GM12878 (cell line): ENCODE data around the gene MTHFD1. TPM values are rescaled to one million over a fixed set of nuclear protein-coding genes. Genes with fewer than 3 reads are reported as not detected.

Experiments
- BMI1 ChIP-seq: fragments of 450-650 bp; IDR thresholded peaks from 2 replicates; pipeline ENCODE4 v1.6.1; 2016; ENCODE audit warnings: mild to moderate bottlenecking, moderate library complexity, borderline replicate concordance
- CHD4 ChIP-seq: fragments of 200-600 bp; sonication (generic); IDR thresholded peaks from 2 replicates; pipeline ENCODE4 v1.6.1; 2016; ENCODE audit warnings: mild to moderate bottlenecking
- CTCF ChIP-seq, 3 experiments: IDR thresholded peaks in 2 of 3; conservative IDR thresholded peaks in 1 of 3; 2 replicates each; pipeline ENCODE4 v1.5.1; 2011; ENCODE audit warnings: low read depth in 3 of 3, low read length in 3 of 3, mild to moderate bottlenecking in 3 of 3, control low read depth in 2 of 3, moderate library complexity in 2 of 3, inconsistent platforms in 1 of 3, mixed read lengths in 1 of 3; ENCODE audit not compliant: control insufficient read depth in 2 of 3, insufficient read depth in 1 of 3; ENCODE audit errors: extremely low read depth in 1 of 3
- EED ChIP-seq: sonication (generic); IDR thresholded peaks from 2 replicates; pipeline ENCODE4 v1.6.1; 2016; ENCODE audit warnings: antibody characterized with exemption, low read depth
- ETV6 ChIP-seq, 2 experiments: fragments of 450-650 bp in 1 of 2; IDR thresholded peaks in 1 of 2; conservative IDR thresholded peaks in 1 of 2; 2 replicates each; pipeline ENCODE4 v1.6.1; 2014; ENCODE audit warnings: antibody characterized with exemption in 1 of 2, borderline replicate concordance in 1 of 2, low read depth in 1 of 2, mild to moderate bottlenecking in 1 of 2, moderate library complexity in 1 of 2
- HDAC6 ChIP-seq: fragments of 200-600 bp; sonication (generic); IDR thresholded peaks from one replicate; pipeline ENCODE4 v1.8.0; 2017; ENCODE audit warnings: antibody characterized with exemption; ENCODE audit not compliant: unreplicated experiment
- MLLT1 ChIP-seq: fragments of 450-650 bp; IDR thresholded peaks from 2 replicates; pipeline ENCODE4 v1.6.1; 2016; ENCODE audit warnings: mild to moderate bottlenecking
- MYB ChIP-seq: fragments of 150-350 bp; IDR thresholded peaks from 2 replicates; pipeline ENCODE4 v1.6.1; 2014; ENCODE audit warnings: mild to moderate bottlenecking, low read depth, low read length, borderline replicate concordance
- NFYA ChIP-seq: IDR thresholded peaks from 2 replicates; pipeline ENCODE4 v1.6.1; 2011; ENCODE audit warnings: low read depth, mild to moderate bottlenecking, low read length, improper control_type of control experiment, borderline replicate concordance
- NR2C1 ChIP-seq: fragments of 450-650 bp; IDR thresholded peaks from 2 replicates; pipeline ENCODE4 v1.6.1; 2017; ENCODE audit warnings: antibody characterized with exemption, mild to moderate bottlenecking, moderate library complexity
- PKNOX1 ChIP-seq: fragments of 450-650 bp; IDR thresholded peaks from 2 replicates; pipeline ENCODE4 v1.6.1; 2016; ENCODE audit warnings: mild to moderate bottlenecking
- POLR2AphosphoS2 ChIP-seq: IDR thresholded peaks from 2 replicates; pipeline ENCODE4 v1.6.1; 2011; ENCODE audit warnings: low read depth, mild to moderate bottlenecking, low read length, improper control_type of control experiment, moderate library complexity
- POLR2AphosphoS5 ChIP-seq: IDR thresholded peaks from 2 replicates; pipeline ENCODE4 v1.6.1; 2011; ENCODE audit warnings: mild to moderate bottlenecking, low read length, inconsistent platforms
- RELA ChIP-seq: fragments of 450-650 bp; IDR thresholded peaks from 2 replicates; pipeline ENCODE4 v1.8.0; 2014; ENCODE audit warnings: borderline replicate concordance; ENCODE audit not compliant: partially characterized antibody
- SPI1 ChIP-seq: IDR thresholded peaks from 2 replicates; pipeline ENCODE4 v1.6.1; 2011; ENCODE audit warnings: low read depth, mild to moderate bottlenecking, low read length, moderate library complexity, borderline replicate concordance; ENCODE audit not compliant: insufficient read depth
- YBX1 ChIP-seq: fragments of 450-650 bp; IDR thresholded peaks from 2 replicates; pipeline ENCODE4 v1.6.1; 2016; ENCODE audit warnings: antibody characterized with exemption
- ZNF207 ChIP-seq: fragments of 450-650 bp; IDR thresholded peaks from 2 replicates; pipeline ENCODE4 v1.6.1; 2014; ENCODE audit warnings: antibody characterized with exemption, mild to moderate bottlenecking, borderline replicate concordance
- ZNF24 ChIP-seq: fragments of 450-650 bp; IDR thresholded peaks from 2 replicates; pipeline ENCODE4 v1.6.1; 2017; ENCODE audit warnings: antibody characterized with exemption, mild to moderate bottlenecking
- ZNF592 ChIP-seq: fragments of 450-650 bp; IDR thresholded peaks from 2 replicates; pipeline ENCODE4 v1.6.1; 2017; ENCODE audit warnings: mild to moderate bottlenecking, moderate library complexity
- polyA plus RNA-seq, 11 experiments: library from polyadenylated mRNA; depleted of rRNA in 4 of 11; unstranded in 6 of 11; stranded (reverse) in 5 of 11; fragments of >200 nt; fragmentation: Nextera tagmentation in 4 of 11; fragmentation: Illumina TruSeq in 1 of 11; extraction: Ambion mirVana in 4 of 11; extraction: Trizol in 1 of 11; gene quantifications; 1 replicate in 1 of 11; 2 replicates in 10 of 11; pipeline versions ENCODE4 v1.2.1 to v1.2.3, GENCODE V29; 2011 to 2016; ENCODE audit warnings: inconsistent platforms in 2 of 11, missing spikeins in 2 of 11, low read depth in 1 of 11
- total RNA-seq, 4 experiments: library from RNA; depleted of rRNA in 3 of 4; stranded (reverse); fragments of >200 nt in 3 of 4; fragmentation: Illumina TruSeq in 1 of 4; extraction: Trizol in 1 of 4; gene quantifications; 2 replicates each; pipeline versions ENCODE4 v1.2.1 to v1.2.3, GENCODE V29; 2013 to 2021

MTHFD1 gene
- total and polyA plus RNA-seq, 10 of the 15 experiments (the other 5 are each of a cell fraction or from before 2014, with no cell fraction given): 99.3 to 310 (median 173) TPM

GRCh38 chr14:64444984-64445845, 57.1 kb downstream of the MTHFD1 start (continued):
- TF ChIP-seq CHD4 (no peak), ZNF207 (no peak), ZNF24 (no peak), YBX1 (no peak), ETV6 (conservative IDR thresholded peaks at IDR 0.05 in 1 of 2, IDR thresholded peaks at IDR 0.05 in 1 of 2; ENCODE audit: borderline replicate concordance in 1 of 2, low read depth in 1 of 2) (no peak), SPI1 (no peak), NR2C1 (no peak), EED (no peak), RELA (peak; percentile 98), POLR2AphosphoS5 (peak; percentile 76), CTCF (IDR thresholded peaks at IDR 0.05 in 2 of 3, conservative IDR thresholded peaks at IDR 0.05 in 1 of 3; ENCODE audit: control insufficient read depth in 2 of 3, extremely low read depth in 1 of 3, insufficient read depth in 1 of 3, low read depth in 3 of 3, low read length in 3 of 3) (peak in 2 of 3 experiments; percentile 15 to 20; a peak in 1 of 6 replicates), PKNOX1 (peak; percentile 88), MYB (no peak), BMI1 (no peak; the same call in 1 of the 2 replicates), POLR2AphosphoS2 (no peak), MLLT1 (no peak), HDAC6 (no peak), NFYA (no peak), ZNF592 (0 out of 2 replicates have a peak, but pooled peaks have one; percentile 60)
